Stomach smooth muscle (tissue), 2 donors: ENCODE measurements around the gene GFPT1.

ENCODE experiments used
- H3K27ac ChIP-seq: one replicate; pipeline ENCODE4 v1.7.0; 2013; ENCODE audit warnings: mild to moderate bottlenecking, low read length, inconsistent platforms
- H3K27me3 ChIP-seq, 2 donors: one replicate each; pipeline ENCODE4 v1.7.0; 2013; ENCODE audit warnings: low read length in 2 of 2; ENCODE audit not compliant: insufficient read depth in 2 of 2, control insufficient read depth in 1 of 2
- H3K36me3 ChIP-seq, 2 donors: one replicate each; pipeline ENCODE4 v1.7.0; 2013; ENCODE audit warnings: low read length in 2 of 2; ENCODE audit not compliant: control insufficient read depth in 2 of 2, insufficient read depth in 2 of 2
- H3K4me1 ChIP-seq: one replicate; pipeline ENCODE4 v1.7.0; 2013; ENCODE audit warnings: low read length; ENCODE audit not compliant: control insufficient read depth, insufficient read depth
- H3K4me3 ChIP-seq, 2 donors: one replicate each; pipeline ENCODE4 v1.7.0; 2013; ENCODE audit warnings: low read length in 2 of 2
- H3K9ac ChIP-seq, 2 donors: one replicate each; pipeline ENCODE4 v1.7.0; 2013; ENCODE audit warnings: low read length in 2 of 2, mild to moderate bottlenecking in 1 of 2
- H3K9me3 ChIP-seq, 2 donors: one replicate each; pipeline ENCODE4 v1.7.0; 2013; ENCODE audit warnings: low read length in 2 of 2; ENCODE audit not compliant: control insufficient read depth in 2 of 2
- donor health status: healthy.
- donor health status: Pancreatic carcinoma.

GFPT1 gene

GRCh38 chr2:69272803-69273471 lies 114.1 kb downstream of the GFPT1 start:
- H3K27ac ChIP-seq, result no peak overlapping the region
- H3K9me3 ChIP-seq, result no peaks in the 10 kb centered on the region
- no peak overlapping the region for H3K9ac ChIP-seq
- no peaks in the 10 kb centered on the region for H3K27me3 ChIP-seq
- peaks cover 5% of the 10 kb centered on the region for H3K4me1 ChIP-seq
- H3K4me3 ChIP-seq, result no peak overlapping the region
- H3K36me3 ChIP-seq, result no peaks in the 10 kb centered on the region

GRCh38 chr2:69271831-69272257 lies 115.2 kb downstream of the GFPT1 start:
- no peak overlapping the region for H3K27ac ChIP-seq
- H3K4me3 ChIP-seq, result no peak overlapping the region
- no peaks in the 10 kb centered on the region for H3K9me3 ChIP-seq
- H3K27me3 ChIP-seq, result no peaks in the 10 kb centered on the region
- H3K9ac ChIP-seq, result no peak overlapping the region
- no peaks in the 10 kb centered on the region for H3K36me3 ChIP-seq
- peaks cover 5% of the 10 kb centered on the region for H3K4me1 ChIP-seq
